BJ (cell line): Measurements from ENCODE around the gene ALKBH3. TPM values are rescaled to one million over a fixed set of nuclear protein-coding genes. Genes with fewer than 3 reads are reported as not detected.

Source experiments
- CTCF ChIA-PET: fragments of 350-600 bp; formaldehyde crosslinking; extraction: SDS; loops from one replicate; lab custom pipeline; 2021; ENCODE audit warnings: antibody characterized with exemption, inconsistent platforms; lab: Yijun Ruan, JAX
- POLR2A ChIA-PET: fragments of 300-600 bp; sonication (Branson Sonifier 250); formaldehyde crosslinking; extraction: SDS; loops from one replicate; lab custom pipeline; 2021; ENCODE audit warnings: antibody characterized with exemption; lab: Charles Lee
- DNase-seq: peaks from one replicate; pipeline ENCODE4 v3.0.0-alpha.2; 2011; ENCODE audit warnings: low read depth
- H3K27me3 ChIP-seq: 2 replicates; pipeline ENCODE4 v1.6.0; 2011; ENCODE audit warnings: low read length; ENCODE audit not compliant: control insufficient read depth, insufficient read depth
- H3K36me3 ChIP-seq: 2 replicates; pipeline ENCODE4 v1.5.1; 2011; ENCODE audit warnings: low read length; ENCODE audit not compliant: control insufficient read depth, insufficient read depth
- H3K4me3 ChIP-seq: 2 replicates; pipeline ENCODE4 v1.5.1; 2011; ENCODE audit warnings: low read depth, mild to moderate bottlenecking, control low read depth, low read length
- polyA plus RNA-seq: library from polyadenylated mRNA; depleted of rRNA; stranded (reverse); fragments of >200 nt; gene quantifications from 2 replicates; pipeline ENCODE4 v1.2.3, GENCODE V29; 2011
- TF ChIP-seq, protein P1 (sequence below): IDR thresholded peaks from 2 replicates; pipeline ENCODE4 v1.5.1; 2011; ENCODE audit warnings: low read depth, mild to moderate bottlenecking, control low read depth, inconsistent platforms, low read length, moderate library complexity; ENCODE audit not compliant: insufficient read depth

Gene ALKBH3
- polyA plus RNA-seq, 1 experiment, result 30.2 TPM

DNA sequence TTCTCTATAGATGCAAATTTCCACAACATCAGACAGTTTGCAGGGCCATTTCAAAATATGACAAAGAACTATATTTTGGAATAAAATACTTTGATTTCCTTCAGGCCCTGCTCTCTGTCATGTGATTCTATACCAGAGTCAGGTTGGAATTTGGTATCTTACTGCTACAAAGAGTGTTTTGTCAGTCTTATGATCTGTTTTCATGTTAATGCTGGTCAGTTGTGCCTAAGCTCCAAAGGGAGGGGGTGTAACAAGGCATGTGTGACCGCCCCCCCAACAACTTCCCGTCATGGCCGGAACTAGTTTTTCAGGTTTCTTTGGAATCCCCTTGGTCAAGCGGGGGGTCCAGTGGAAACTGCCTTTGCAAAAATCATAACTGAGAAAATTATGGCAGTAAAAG lies 76.9 kb downstream of the ALKBH3 start:
- Histone ChIP-seq H3K36me3 (no peaks in the 10 kb centered on the region), H3K4me3 (no peak overlapping the region), H3K27me3 (peaks cover 6% of the 10 kb centered on the region)
- TF ChIP-seq, protein P1, sequence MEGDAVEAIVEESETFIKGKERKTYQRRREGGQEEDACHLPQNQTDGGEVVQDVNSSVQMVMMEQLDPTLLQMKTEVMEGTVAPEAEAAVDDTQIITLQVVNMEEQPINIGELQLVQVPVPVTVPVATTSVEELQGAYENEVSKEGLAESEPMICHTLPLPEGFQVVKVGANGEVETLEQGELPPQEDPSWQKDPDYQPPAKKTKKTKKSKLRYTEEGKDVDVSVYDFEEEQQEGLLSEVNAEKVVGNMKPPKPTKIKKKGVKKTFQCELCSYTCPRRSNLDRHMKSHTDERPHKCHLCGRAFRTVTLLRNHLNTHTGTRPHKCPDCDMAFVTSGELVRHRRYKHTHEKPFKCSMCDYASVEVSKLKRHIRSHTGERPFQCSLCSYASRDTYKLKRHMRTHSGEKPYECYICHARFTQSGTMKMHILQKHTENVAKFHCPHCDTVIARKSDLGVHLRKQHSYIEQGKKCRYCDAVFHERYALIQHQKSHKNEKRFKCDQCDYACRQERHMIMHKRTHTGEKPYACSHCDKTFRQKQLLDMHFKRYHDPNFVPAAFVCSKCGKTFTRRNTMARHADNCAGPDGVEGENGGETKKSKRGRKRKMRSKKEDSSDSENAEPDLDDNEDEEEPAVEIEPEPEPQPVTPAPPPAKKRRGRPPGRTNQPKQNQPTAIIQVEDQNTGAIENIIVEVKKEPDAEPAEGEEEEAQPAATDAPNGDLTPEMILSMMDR, result no peak
- POLR2A ChIA-PET, result interaction anchor here (0.6 kb wide), 1 partner anchor 20 kb away, joined by 5 read pairs; no protein-coding TSS in a partner anchor
- no peak for DNase-seq
- CTCF ChIA-PET, result interaction anchor here (2.2 kb wide), 1 partner anchor 13 kb away, joined by 5 read pairs; no protein-coding TSS in a partner anchor

DNA sequence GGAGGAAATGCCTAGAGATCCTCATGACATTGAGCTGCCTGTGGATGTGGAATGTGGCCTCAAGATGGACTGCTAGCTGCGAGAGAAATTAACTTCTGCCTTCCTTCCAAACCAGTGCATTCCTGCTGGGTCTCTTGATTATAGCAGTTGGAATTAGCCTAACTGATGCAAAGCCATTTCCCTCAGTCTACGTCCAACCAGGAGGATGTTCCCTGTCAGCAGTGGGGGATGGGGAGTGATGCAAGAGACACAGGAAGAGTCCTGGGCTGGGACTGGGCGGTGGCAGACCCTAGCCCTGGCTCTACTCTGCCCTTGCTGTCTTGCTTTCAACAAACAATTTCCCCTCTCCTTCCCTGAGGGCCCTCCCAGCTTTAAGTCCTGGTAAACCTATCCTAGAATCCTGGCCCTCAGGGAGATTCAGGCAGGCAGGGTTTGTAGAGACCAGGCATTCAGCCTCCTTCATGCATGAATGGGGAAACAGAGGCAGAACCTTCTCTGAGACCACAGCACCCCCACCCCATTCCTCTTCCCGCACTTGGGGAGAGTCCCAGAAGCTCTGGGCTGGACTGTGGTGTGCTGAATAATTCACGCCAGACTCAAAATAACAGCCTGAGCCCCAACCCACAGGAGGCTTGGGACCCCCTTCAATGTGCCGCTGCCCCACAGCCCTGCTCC lies 78.8 kb downstream of the ALKBH3 start:
- CTCF ChIA-PET, result interaction anchor here (0.5 to 2.2 kb wide), 3 partner anchors 10 to 14 kb away, joined by 3 to 6 read pairs (median 5); no protein-coding TSS in a partner anchor

DNA sequence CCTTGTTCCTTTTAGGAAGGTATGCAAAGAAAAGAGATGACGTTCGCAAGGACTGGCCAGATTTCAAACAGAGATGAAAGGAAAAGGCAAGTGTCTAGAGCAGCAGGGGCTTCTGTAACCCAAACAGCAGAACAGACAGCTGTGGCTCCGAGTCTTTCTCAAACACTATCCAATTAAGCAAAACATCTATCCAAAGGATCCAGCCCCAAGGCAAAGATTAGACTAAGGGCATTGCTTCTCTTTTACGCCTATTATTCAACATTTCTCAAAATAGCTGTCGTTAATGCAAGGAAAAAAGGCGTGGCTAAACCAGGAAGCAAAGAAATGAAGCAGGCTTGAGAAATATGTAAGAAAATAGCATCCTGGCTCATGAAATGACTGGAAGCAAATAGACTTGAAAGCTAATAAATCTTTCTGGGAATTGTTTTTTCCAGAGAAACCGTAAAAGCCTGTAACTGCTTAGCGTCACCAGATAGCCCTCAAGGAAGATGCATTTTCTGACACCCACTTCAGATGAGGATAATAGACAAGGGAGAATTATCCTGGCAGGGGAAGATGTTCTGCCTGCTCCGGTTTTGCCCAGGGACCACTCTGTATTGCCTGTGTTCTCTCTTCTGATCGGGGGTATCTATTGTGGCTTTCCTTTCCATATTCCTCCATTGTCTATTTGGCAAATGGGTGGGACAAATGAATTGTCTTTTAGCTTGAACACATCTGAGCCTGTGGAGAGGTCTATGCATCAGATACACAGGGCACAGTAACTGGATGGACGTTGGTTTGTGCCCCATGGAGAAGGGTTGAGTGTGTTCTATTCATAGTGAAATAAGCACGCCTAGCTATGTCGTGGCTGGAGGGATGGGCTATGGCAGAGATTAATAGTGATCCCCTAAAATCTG lies 82.0 kb downstream of the ALKBH3 start:
- Histone ChIP-seq H3K4me3 (no peak overlapping the region), H3K27me3 (peaks cover 12% of the 10 kb centered on the region), H3K36me3 (no peaks in the 10 kb centered on the region)
- CTCF ChIA-PET, result interaction anchor here (1.5 kb wide), 1 partner anchor 73 kb away, joined by 5 read pairs; no protein-coding TSS in a partner anchor
- TF ChIP-seq, protein P1, result no peak
- no peak for DNase-seq
- POLR2A ChIA-PET, result no interaction called here

More for the DNA sequence above, 78.8 kb downstream of the ALKBH3 start:
- TF ChIP-seq, protein P1, result no peak
- no peak overlapping the region for H3K4me3 ChIP-seq
- POLR2A ChIA-PET, result no interaction called here
- peaks cover 12% of the 10 kb centered on the region for H3K27me3 ChIP-seq
- DNase-seq, result no peak
- H3K36me3 ChIP-seq, result no peaks in the 10 kb centered on the region

DNA sequence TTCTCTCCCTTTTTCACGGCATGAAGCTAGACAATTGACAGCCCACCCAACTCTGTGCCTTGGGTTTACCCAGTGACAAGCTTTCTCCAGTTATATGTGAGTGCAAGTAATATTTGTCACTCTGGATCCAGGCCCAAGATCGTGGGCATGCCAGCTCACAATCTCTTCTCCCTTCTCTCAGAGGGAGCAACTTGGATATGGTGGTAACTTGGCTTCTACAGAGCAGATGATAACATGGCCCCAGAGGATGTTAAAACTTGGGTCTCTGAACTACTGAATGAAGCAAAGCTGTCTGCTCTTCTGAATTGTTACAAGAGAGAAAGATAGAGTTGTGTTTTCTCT lies 82.6 kb downstream of the ALKBH3 start:
- DNase-seq, result no peak
- H3K27me3 ChIP-seq, result peaks cover 12% of the 10 kb centered on the region
- POLR2A ChIA-PET, result no interaction called here
- no peaks in the 10 kb centered on the region for H3K36me3 ChIP-seq
- TF ChIP-seq, protein P1, result no peak
- CTCF ChIA-PET, result interaction anchor here (1.5 kb wide), 1 partner anchor 73 kb away, joined by 5 read pairs; no protein-coding TSS in a partner anchor
- H3K4me3 ChIP-seq, result no peak overlapping the region

DNA sequence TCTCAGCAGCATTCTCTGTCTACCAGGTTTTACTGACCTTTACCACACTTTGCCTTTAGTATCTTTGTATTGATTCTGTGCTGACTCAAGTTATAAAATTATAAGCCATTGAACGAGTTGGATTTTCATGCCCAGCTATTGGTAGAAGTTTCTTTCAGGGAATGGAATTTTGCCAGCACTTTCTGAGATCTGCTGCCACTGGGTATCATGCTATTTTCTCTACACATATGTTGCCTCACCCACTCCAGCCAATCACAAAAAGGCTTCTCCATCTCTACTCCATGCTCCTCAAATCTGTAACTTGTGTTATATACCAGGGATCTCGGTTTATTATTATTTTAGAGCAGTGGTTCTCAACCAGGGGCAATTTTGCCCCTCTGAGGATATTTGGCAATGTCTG lies 87.0 kb downstream of the ALKBH3 start:
- ChIA-PET POLR2A (no interaction called here), CTCF (interaction anchor here (2.8 kb wide), 1 partner anchor 78 kb away, joined by 8 read pairs; no protein-coding TSS in a partner anchor)
- no peaks in the 10 kb centered on the region for H3K36me3 ChIP-seq
- TF ChIP-seq, protein P1, result no peak
- no peak overlapping the region for H3K4me3 ChIP-seq
- DNase-seq, result no peak
- peaks cover 10% of the 10 kb centered on the region for H3K27me3 ChIP-seq
